ENCODE measurements around the gene ERC2.

The ERC2 gene

DNA sequence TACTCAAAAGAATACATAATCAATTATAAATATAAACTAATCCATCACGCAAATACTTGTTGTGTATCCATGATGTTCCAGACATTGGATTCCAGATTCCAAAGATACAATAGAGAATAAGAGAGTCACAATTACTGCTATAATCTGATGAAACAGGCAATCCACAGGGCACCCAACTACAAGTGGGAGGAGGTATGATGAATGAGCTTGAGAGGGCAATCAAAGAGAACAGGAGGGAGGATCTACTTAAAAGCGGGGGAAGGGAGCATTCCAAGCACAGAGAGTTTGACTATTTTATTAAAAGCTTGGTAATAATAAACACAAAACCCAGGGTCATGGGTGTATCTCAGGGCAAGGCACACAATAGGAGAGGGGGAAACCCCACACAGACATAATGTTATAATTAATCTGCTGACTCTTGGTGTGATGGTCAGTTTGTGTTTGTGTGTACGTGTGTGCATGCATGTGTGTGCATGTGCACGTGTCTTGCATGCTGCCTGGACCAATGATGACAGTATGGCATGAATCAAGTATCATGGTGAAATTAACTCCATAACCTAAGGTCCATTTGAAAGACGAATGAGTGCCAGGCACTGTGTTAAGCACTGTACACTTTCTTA is 655.8 kb downstream of the ERC2 start:
- no peak for TF ChIP-seq CTCF (IDR thresholded peaks at IDR 0.05; ENCODE audit: control insufficient read depth, insufficient read depth, low read depth, low read length, missing control alignments)

GRCh38 chr3:55807210-55807609 is 661.1 kb downstream of the ERC2 start:
- no peak for DNase-seq (ENCODE audit: low read depth)
- H3K4me3 ChIP-seq (ENCODE audit: control insufficient read depth, low read depth, low read length), result no peak overlapping the region
- TF ChIP-seq CTCF (IDR thresholded peaks at IDR 0.05; ENCODE audit: control insufficient read depth, insufficient read depth, low read depth, low read length, missing control alignments), result no peak

More for the DNA sequence above, 655.8 kb downstream of the ERC2 start:
- DNase-seq (ENCODE audit: low read depth), result no peak
- H3K4me3 ChIP-seq (ENCODE audit: control insufficient read depth, low read depth, low read length), result no peak overlapping the region

DNA sequence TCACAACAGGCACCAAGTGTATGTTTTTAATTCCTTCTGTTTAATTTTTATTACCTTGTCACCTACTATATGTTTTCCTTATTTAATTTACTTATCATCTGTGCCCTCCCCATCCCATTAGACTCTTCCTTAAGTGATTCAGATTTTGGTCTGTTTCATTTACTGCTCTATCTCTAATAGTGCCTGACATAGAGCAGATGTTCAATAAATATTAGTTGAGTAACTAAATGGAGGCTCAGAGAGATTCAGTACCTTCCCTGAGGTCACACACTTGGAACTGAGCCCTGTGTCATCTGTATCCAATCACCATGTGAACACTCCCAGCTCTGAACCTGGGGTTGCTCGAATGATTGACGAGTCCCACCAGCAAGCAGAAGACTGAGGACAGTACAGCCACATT is 663.1 kb downstream of the ERC2 start:
- no peak overlapping the region for H3K4me3 ChIP-seq (ENCODE audit: control insufficient read depth, low read depth, low read length)
- TF ChIP-seq CTCF (IDR thresholded peaks at IDR 0.05; ENCODE audit: control insufficient read depth, insufficient read depth, low read depth, low read length, missing control alignments), result no peak
- no peak for DNase-seq (ENCODE audit: low read depth)

DNA sequence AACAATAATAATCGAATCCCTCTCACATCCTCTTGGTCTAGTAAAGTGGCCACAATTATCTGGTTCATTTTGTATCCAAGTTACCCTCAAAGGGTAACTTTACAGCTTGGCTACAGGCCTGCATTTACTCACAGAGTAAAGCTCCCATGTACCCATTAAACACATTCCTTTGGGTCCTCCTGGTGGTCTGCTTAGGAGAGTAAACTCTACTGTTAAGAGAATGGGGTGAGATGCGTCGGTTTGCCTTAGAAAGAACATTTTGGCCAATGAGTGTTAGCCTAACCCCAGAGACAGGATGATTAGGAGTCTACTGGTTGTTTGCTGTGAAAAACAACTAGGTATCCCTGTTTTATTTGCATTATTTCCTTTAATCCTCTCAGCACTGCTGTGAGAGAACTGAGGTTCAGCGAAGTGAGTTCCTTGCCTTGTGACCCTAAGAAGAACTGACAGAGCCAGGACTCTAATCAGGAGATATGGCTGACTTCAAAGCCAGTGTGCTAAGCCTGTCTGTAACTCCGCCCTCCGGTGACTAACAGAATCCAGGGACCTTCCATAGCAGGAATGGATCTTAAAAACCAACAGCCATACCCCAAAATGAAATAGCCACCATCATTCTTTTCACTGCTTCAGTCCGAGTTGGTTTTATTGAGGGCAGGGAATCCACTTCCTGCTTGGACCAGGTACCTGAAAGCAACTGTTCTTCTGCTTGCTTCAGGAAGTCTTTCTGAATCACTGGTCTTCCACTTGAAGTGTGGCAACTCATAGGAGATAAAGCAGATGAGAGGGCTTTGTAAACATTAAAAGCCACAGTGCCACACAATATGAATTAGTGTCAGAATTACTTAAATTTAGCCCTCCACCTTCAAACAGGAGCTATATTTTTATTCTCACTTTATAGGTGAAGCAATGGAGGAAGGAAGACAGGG is 663.8 kb downstream of the ERC2 start:
- no peak for TF ChIP-seq CTCF (IDR thresholded peaks at IDR 0.05; ENCODE audit: control insufficient read depth, insufficient read depth, low read depth, low read length, missing control alignments)
- no peak for DNase-seq (ENCODE audit: low read depth)
- H3K4me3 ChIP-seq (ENCODE audit: control insufficient read depth, low read depth, low read length), result no peak overlapping the region

DNA sequence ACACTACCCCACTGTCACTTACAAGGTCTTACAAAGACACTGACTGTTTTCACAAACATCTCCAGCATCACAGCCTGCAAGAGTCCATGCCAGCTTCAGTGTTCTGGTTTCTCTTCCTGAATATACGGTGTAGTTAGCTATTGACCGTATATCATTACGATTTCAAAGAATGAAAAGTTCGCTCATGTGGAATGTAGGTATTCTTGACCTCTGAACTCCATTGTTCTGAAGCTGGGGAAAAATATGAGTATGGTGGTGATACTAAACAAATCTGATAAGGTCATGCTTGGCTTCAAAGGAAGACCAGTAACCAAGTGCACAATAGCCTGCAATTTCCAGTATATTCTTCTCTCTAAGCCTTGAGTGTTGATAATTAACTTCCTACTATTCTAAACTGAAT is 665.5 kb downstream of the ERC2 start:
- no peak for DNase-seq (ENCODE audit: low read depth)
- H3K4me3 ChIP-seq (ENCODE audit: control insufficient read depth, low read depth, low read length), result no peak overlapping the region
- TF ChIP-seq CTCF (IDR thresholded peaks at IDR 0.05; ENCODE audit: control insufficient read depth, insufficient read depth, low read depth, low read length, missing control alignments), result no peak

DNA sequence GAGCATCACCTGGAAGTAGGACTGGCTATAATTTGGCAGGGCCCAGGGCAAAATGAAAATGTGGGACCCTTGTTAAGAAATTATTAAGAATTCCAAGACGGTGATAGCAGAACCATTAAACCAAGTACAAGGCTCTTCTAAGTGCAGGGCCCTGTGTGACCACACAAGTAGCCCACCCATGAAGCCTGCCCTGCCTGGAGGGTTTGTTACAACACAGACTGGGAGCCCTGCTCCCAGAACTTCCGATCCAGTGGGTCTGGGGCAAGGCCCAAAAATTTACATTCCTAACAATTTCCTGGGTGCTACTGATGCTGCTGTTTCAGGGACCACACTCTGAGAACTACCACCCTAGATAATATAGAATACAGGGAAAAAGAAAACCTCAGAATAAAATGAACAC is 666.6 kb downstream of the ERC2 start:
- DNase-seq (ENCODE audit: low read depth), result no peak
- TF ChIP-seq CTCF (IDR thresholded peaks at IDR 0.05; ENCODE audit: control insufficient read depth, insufficient read depth, low read depth, low read length, missing control alignments), result no peak

More for the DNA sequence above, 666.6 kb downstream of the ERC2 start:
- no peak overlapping the region for H3K4me3 ChIP-seq (ENCODE audit: control insufficient read depth, low read depth, low read length)

Measured in AG09309 (cell line).